SU-DHL-6 (cell line): Measurements from ENCODE around the gene SIRPB1.

ENCODE experiments used
- H2AFZ ChIP-seq: fragments of 200-600 bp; sonication (generic); 2 replicates; pipeline ENCODE4 v1.6.1; 2014; ENCODE audit warnings: low read depth, mild to moderate bottlenecking, moderate library complexity, mixed read lengths, antibody characterized with exemption, low read length; ENCODE audit not compliant: severe bottlenecking
- H3F3A ChIP-seq: fragments of 200-600 bp; shearing (Covaris generic); 2 replicates; pipeline ENCODE4 v1.6.0; 2016; ENCODE audit warnings: antibody characterized with exemption, mild to moderate bottlenecking; ENCODE audit not compliant: insufficient read depth
- H3K27ac ChIP-seq: fragments of 200-600 bp; sonication (generic); 2 replicates; pipeline ENCODE4 v1.5.1; 2016; ENCODE audit warnings: low read depth, mild to moderate bottlenecking, low read length, moderate library complexity, mixed read lengths
- H3K27me3 ChIP-seq: fragments of 200-600 bp; sonication (generic), shearing (Covaris generic); 2 replicates; pipeline ENCODE4 v1.6.0; 2014; ENCODE audit warnings: mild to moderate bottlenecking, low read length
- H3K36me3 ChIP-seq: fragments of 200-600 bp; sonication (generic); 2 replicates; pipeline ENCODE4 v1.6.1; 2014; ENCODE audit warnings: mild to moderate bottlenecking, low read length, mixed read lengths
- H3K4me2 ChIP-seq: fragments of 300-600, 200-600 bp; shearing (Covaris generic), sonication (generic); 2 replicates; pipeline ENCODE4 v1.6.0; 2014; ENCODE audit warnings: low read length, low read depth, mild to moderate bottlenecking; ENCODE audit not compliant: poor library complexity, severe bottlenecking
- H3K4me3 ChIP-seq: fragments of 200-600 bp; sonication (generic); 2 replicates; pipeline ENCODE4 v1.5.1; 2014; ENCODE audit warnings: antibody characterized with exemption, low read length, mild to moderate bottlenecking, mixed read lengths; ENCODE audit not compliant: insufficient read depth, poor library complexity, severe bottlenecking
- H3K79me2 ChIP-seq: fragments of 200-600 bp; sonication (generic); 2 replicates; pipeline ENCODE4 v1.6.1; 2014; ENCODE audit warnings: mild to moderate bottlenecking, low read length, moderate library complexity; ENCODE audit not compliant: insufficient read depth
- H3K9ac ChIP-seq: fragments of 200-600 bp; sonication (generic); 2 replicates; pipeline ENCODE4 v1.7.0; 2014; ENCODE audit warnings: mild to moderate bottlenecking, low read length
- H3K9me2 ChIP-seq: fragments of 200-600 bp; sonication (generic); replicated peaks from 2 replicates; pipeline ENCODE4 v1.6.1; 2014; ENCODE audit warnings: low read length; ENCODE audit not compliant: insufficient read depth
- H3K9me3 ChIP-seq: fragments of 200-600 bp; sonication (generic); 2 replicates; pipeline ENCODE4 v1.6.1; 2014; ENCODE audit warnings: low read length, mixed read lengths; ENCODE audit not compliant: insufficient read depth
- H4K20me1 ChIP-seq: fragments of 200-600 bp; sonication (generic); 2 replicates; pipeline ENCODE4 v1.6.1; 2014; ENCODE audit warnings: low read depth, mild to moderate bottlenecking, antibody characterized with exemption, low read length, moderate library complexity, mixed read lengths
- CTCF ChIP-seq: fragments of 200-600 bp; sonication (generic); IDR thresholded peaks from one replicate; pipeline ENCODE4 v1.5.1; 2017; ENCODE audit warnings: antibody characterized with exemption, mild to moderate bottlenecking, low read length, moderate library complexity; ENCODE audit not compliant: insufficient read depth, poor library complexity, severe bottlenecking
- EZH2phosphoT487 ChIP-seq: fragments of 200-600 bp; sonication (generic), shearing (Covaris generic); conservative IDR thresholded peaks from 2 replicates; pipeline ENCODE4 v1.6.1; 2018; ENCODE audit warnings: mild to moderate bottlenecking, antibody characterized with exemption, low read length, moderate library complexity, mixed read lengths

The SIRPB1 gene

GRCh38 chr20:1635291-1635979, 15.6 kb upstream of the SIRPB1 start:
- Histone ChIP-seq H3F3A (no peaks in the 10 kb centered on the region), H2AFZ (no peak overlapping the region), H3K9ac (no peak overlapping the region), H3K27me3 (no peaks in the 10 kb centered on the region), H4K20me1 (no peaks in the 10 kb centered on the region), H3K79me2 (no peaks in the 10 kb centered on the region), H3K27ac (no peak overlapping the region), H3K9me3 (no peaks in the 10 kb centered on the region), H3K4me3 (no peak overlapping the region), H3K36me3 (no peaks in the 10 kb centered on the region), H3K4me2 (no peak overlapping the region), H3K9me2 (no peaks in the 10 kb centered on the region)
- TF ChIP-seq EZH2phosphoT487: no peak
- no peak for TF ChIP-seq CTCF

- Histone ChIP-seq H3K4me3 (no peak overlapping the region), H2AFZ (no peak overlapping the region), H3K9ac (no peak overlapping the region), H3K79me2 (no peaks in the 10 kb centered on the region), H3K36me3 (no peaks in the 10 kb centered on the region), H3K9me3 (no peaks in the 10 kb centered on the region), H4K20me1 (no peaks in the 10 kb centered on the region), H3K4me2 (no peak overlapping the region), H3K27ac (no peak overlapping the region), H3F3A (no peaks in the 10 kb centered on the region), H3K9me2 (no peaks in the 10 kb centered on the region), H3K27me3 (no peaks in the 10 kb centered on the region)
- no peak for TF ChIP-seq EZH2phosphoT487
Measured at GRCh38 chr20:1633535-1633934, 13.7 kb upstream of the SIRPB1 start.

- Histone ChIP-seq H3K79me2 (no peaks in the 10 kb centered on the region), H4K20me1 (no peaks in the 10 kb centered on the region), H3K36me3 (no peaks in the 10 kb centered on the region), H2AFZ (no peak overlapping the region), H3K9me3 (no peaks in the 10 kb centered on the region), H3K9me2 (no peaks in the 10 kb centered on the region), H3F3A (no peaks in the 10 kb centered on the region), H3K27me3 (no peaks in the 10 kb centered on the region), H3K9ac (no peak overlapping the region), H3K4me3 (no peak overlapping the region), H3K27ac (no peak overlapping the region), H3K4me2 (no peak overlapping the region)
- TF ChIP-seq EZH2phosphoT487 (no peak), CTCF (no peak)
Measured at GRCh38 chr20:1632178-1632577, 12.4 kb upstream of the SIRPB1 start.

GRCh38 chr20:1631309-1632151, 11.7 kb upstream of the SIRPB1 start:
- Histone ChIP-seq H3K9me2 (no peaks in the 10 kb centered on the region), H3K9me3 (no peaks in the 10 kb centered on the region), H3K27ac (no peak overlapping the region), H3K4me3 (no peak overlapping the region), H3F3A (no peaks in the 10 kb centered on the region), H2AFZ (no peak overlapping the region), H3K36me3 (no peaks in the 10 kb centered on the region), H3K4me2 (no peak overlapping the region), H4K20me1 (no peaks in the 10 kb centered on the region), H3K27me3 (no peaks in the 10 kb centered on the region), H3K9ac (no peak overlapping the region), H3K79me2 (no peaks in the 10 kb centered on the region)
- TF ChIP-seq EZH2phosphoT487 (no peak), CTCF (no peak)
